Sigmoid colon (tissue), 7 donors: ENCODE results near the gene CTXN1. TPM values are rescaled to one million over a fixed set of nuclear protein-coding genes. Genes with fewer than 3 reads are reported as not detected.
"Not testable (repeated sequence)": the region's sequence is repeated elsewhere in the genome, so short reads cannot be mapped to it uniquely, and the experiment has no call there.

Experiments used
- DNase-seq: peaks from one replicate; pipeline ENCODE4 v3.0.0-alpha.2; 2019
- H3K27ac ChIP-seq, 4 donors: fragments of 200-600 bp; sonication (generic); one replicate each; pipeline ENCODE4 v1.5.1; 2016 to 2019; ENCODE audit warnings: mild to moderate bottlenecking in 1 of 4
- H3K27me3 ChIP-seq, 3 donors: fragments of 200-600 bp; sonication (generic); one replicate each; pipeline ENCODE4 v1.5.1; 2019; ENCODE audit warnings: mild to moderate bottlenecking in 1 of 3
- H3K36me3 ChIP-seq, 4 donors: fragments of 200-600 bp; sonication (generic); one replicate each; pipeline ENCODE4 v1.5.1; 2016 to 2019
- H3K4me1 ChIP-seq, 4 donors: fragments of 200-600 bp; sonication (generic); one replicate each; pipeline ENCODE4 v1.5.1; 2017 to 2019
- H3K4me3 ChIP-seq, 4 donors: fragments of 200-600 bp; sonication (generic); one replicate each; pipeline ENCODE4 v1.5.1; 2017 to 2019; ENCODE audit warnings: mild to moderate bottlenecking in 2 of 4, moderate library complexity in 1 of 4
- H3K9me3 ChIP-seq, 4 donors: fragments of 200-600 bp in 3 of 4; sonication (generic) in 3 of 4; one replicate each; pipeline versions ENCODE4 v1.5.1 to v1.6.1; 2013 to 2019
- CTCF ChIP-seq, 4 experiments: fragments of 450-650 bp in 3 of 4; fragments of 200-600 bp in 1 of 4; IDR thresholded peaks; one replicate each; pipeline ENCODE4 v1.5.1; 2016 to 2019; ENCODE audit warnings: antibody characterized with exemption in 4 of 4, mild to moderate bottlenecking in 3 of 4, moderate library complexity in 2 of 4
- EP300 ChIP-seq, 4 donors: sonication (generic); formaldehyde crosslinking; IDR thresholded peaks; one replicate each; pipeline ENCODE4 v1.6.1; 2017; ENCODE audit warnings: antibody characterized with exemption in 4 of 4
- POLR2A ChIP-seq, 2 donors: fragments of 450-650 bp; IDR thresholded peaks; one replicate each; pipeline ENCODE4 v1.6.1; 2016; ENCODE audit warnings: antibody characterized with exemption in 2 of 2, mild to moderate bottlenecking in 2 of 2, moderate library complexity in 2 of 2
- POLR2AphosphoS5 ChIP-seq, 4 donors: sonication (generic); formaldehyde crosslinking; IDR thresholded peaks; one replicate each; pipeline ENCODE4 v1.6.1; 2017; ENCODE audit warnings: antibody characterized with exemption in 4 of 4
- WGBS, 2 donors: extraction: QIAGEN DNeasy Blood & Tissue Kit; methylation state at CpG; one replicate each; pipeline ENCODE4 v1.1.7; 2013; 5-methylcytosine and 5-hydroxymethylcytosine counted together
- intact Hi-C: fragments of 100-400 bp; cut with DNase I; formaldehyde crosslinking; loops from one replicate; pipeline ENCODE4 v1.15.1; 2023
- polyA plus RNA-seq, 3 donors: library from polyadenylated mRNA; stranded (reverse); fragments of 200-250 nt; gene quantifications; one replicate each; pipeline ENCODE4 v1.2.3, GENCODE V29; 2013
- total RNA-seq, 4 donors: library from RNA; depleted of rRNA; stranded (reverse); fragments of >200 nt; gene quantifications; one replicate each; pipeline ENCODE4 v1.1.0, GENCODE V29; 2016
- donor health status: healthy with polysubstance abuse.
- donor health status: Bipolar disorder and iron deficiency.
- donor health status: healthy.

The CTXN1 gene
- total and polyA plus RNA-seq, 7 donors = 0.60 to 92.2 (median 25.3) TPM

- intact Hi-C loops = no loop called here
- Histone ChIP-seq H3K4me1 (peaks cover 0 to 68% (median 58%) of the 10 kb centered on the region in 4 donors), H3K4me3 (no peak overlapping the region), H3K27ac (peak overlapping the region; percentile 89 to 97 (median 94)), H3K27me3 (no peaks in the 10 kb centered on the region), H3K9me3 (no peaks in the 10 kb centered on the region), H3K36me3 (peaks cover 39 to 56% (median 49%) of the 10 kb centered on the region in 4 donors)
- DNase-seq = peak; percentile 82
- whole genome bisulfite sequencing, 2 donors = 90 to 92% methylated on average over 36 of the region's 36 CpGs
- TF ChIP-seq POLR2A (IDR thresholded peaks at IDR 0.05) (no peak), EP300 (IDR thresholded peaks at IDR 0.05) (no peak), CTCF (IDR thresholded peaks at IDR 0.05) (no peak), POLR2AphosphoS5 (IDR thresholded peaks at IDR 0.05) (no peak)
These were observed 5.5 kb upstream of the CTXN1 start for GRCh38 chr19:7931221-7932061.

GRCh38 chr19:7930765-7931164, 4.8 kb upstream of the CTXN1 start:
- Histone ChIP-seq H3K4me3 (no peak overlapping the region), H3K27me3 (no peaks in the 10 kb centered on the region), H3K4me1 (peaks cover 0 to 73% (median 62%) of the 10 kb centered on the region in 4 donors), H3K27ac (peak overlapping the region; percentile 89 to 97 (median 94)), H3K9me3 (no peaks in the 10 kb centered on the region), H3K36me3 (peaks cover 35 to 50% (median 43%) of the 10 kb centered on the region in 4 donors)
- DNase-seq = no peak
- TF ChIP-seq POLR2AphosphoS5 (IDR thresholded peaks at IDR 0.05) (no peak), CTCF (IDR thresholded peaks at IDR 0.05) (no peak), POLR2A (IDR thresholded peaks at IDR 0.05) (no peak), EP300 (IDR thresholded peaks at IDR 0.05) (no peak)
- WGBS, 2 donors = 83 to 93% methylated on average over 7 of the region's 7 CpGs
- intact Hi-C loops = no loop called here

GRCh38 chr19:7930030-7930429, 4.1 kb upstream of the CTXN1 start:
- H3K9me3 ChIP-seq, H3K4me3 ChIP-seq, DNase-seq, H3K27me3 ChIP-seq, intact Hi-C loops: not testable (repeated sequence)
- peaks cover 28 to 42% (median 36%) of the 10 kb centered on the region in 4 donors for H3K36me3 ChIP-seq
- TF ChIP-seq POLR2AphosphoS5 (IDR thresholded peaks at IDR 0.05) = peak in 1 of 4 donors; percentile 5
- 83 to 85% methylated on average over 11 of the region's 11 CpGs for WGBS, 2 donors
- H3K27ac ChIP-seq = peak overlapping the region; percentile 89 to 97 (median 94)
- peaks cover 0 to 80% (median 68%) of the 10 kb centered on the region in 4 donors for H3K4me1 ChIP-seq

- H3K9me3 ChIP-seq = no peaks in the 10 kb centered on the region
- H3K27ac ChIP-seq = peak overlapping the region; percentile 89 to 97 (median 94)
- H3K4me1 ChIP-seq = peaks cover 0 to 85% (median 78%) of the 10 kb centered on the region in 4 donors
- H3K4me3 ChIP-seq = peak overlapping the region in 3 of 4 donors; percentile 19 to 36 (median 31)
- peak; percentile 92 for DNase-seq
- 67 to 73% methylated on average over 24 of the region's 24 CpGs for WGBS, 2 donors
- intact Hi-C loops = loop anchor here (10.0 kb wide), 3 partner anchors 436 to 1194 kb away; partner anchors contain the start of genes ANGPTL4, GPR108, MBD3L1 and TRIP10
- TF ChIP-seq POLR2AphosphoS5 (IDR thresholded peaks at IDR 0.05) = peak; percentile 32 to 60 (median 49)
- TF ChIP-seq EP300 (IDR thresholded peaks at IDR 0.05) = peak in 1 of 4 donors; percentile 5
- no peak for TF ChIP-seq POLR2A (IDR thresholded peaks at IDR 0.05)
- TF ChIP-seq CTCF (IDR thresholded peaks at IDR 0.05) = peak in 3 of 4 experiments; percentile 28 to 39 (median 35)
- peaks cover 19 to 32% (median 27%) of the 10 kb centered on the region in 4 donors for H3K36me3 ChIP-seq
- H3K27me3 ChIP-seq = no peaks in the 10 kb centered on the region
These were observed 3.1 kb upstream of the CTXN1 start for GRCh38 chr19:7928741-7929701.
